SK-N-SH (cell line): Measurements from ENCODE around the gene SNTG2. TPM values are rescaled to one million over a fixed set of nuclear protein-coding genes. Genes with fewer than 3 reads are reported as not detected.

Experiments
- CTCF ChIA-PET: fragments of 300-600, 350-600 bp; formaldehyde crosslinking; extraction: SDS; loops from one replicate; lab custom pipeline; 2021; lab: Yijun Ruan, JAX
- POLR2A ChIA-PET: fragments of 350-600 bp; sonication (Branson Sonifier 250); formaldehyde crosslinking; extraction: SDS; loops from one replicate; lab custom pipeline; 2020; ENCODE audit warnings: antibody characterized with exemption, inconsistent platforms; lab: Yijun Ruan, JAX
- DNase-seq: peaks from one replicate; pipeline ENCODE4 v3.0.0; 2012
- H2AFZ ChIP-seq: fragments of 200-600 bp; sonication (generic); 2 replicates; pipeline ENCODE4 v1.8.1; 2016; ENCODE audit warnings: antibody characterized with exemption, mild to moderate bottlenecking, low read depth
- H3F3A ChIP-seq: fragments of 200-600 bp; sonication (generic); replicated peaks from 2 replicates; pipeline ENCODE3; 2016; ENCODE audit warnings: antibody characterized with exemption, mild to moderate bottlenecking; ENCODE audit not compliant: insufficient read depth
- H3K27ac ChIP-seq, 2 experiments: fragments of 200-500 bp in 1 of 2; fragments of 200-600 bp in 1 of 2; sonication (Bioruptor generic) in 1 of 2; sonication (generic), shearing (Covaris generic) in 1 of 2; 2 replicates each; pipeline versions ENCODE4 v1.5.1 to v1.6.1; 2014 to 2016; ENCODE audit warnings: low read depth in 2 of 2, inconsistent platforms in 1 of 2, low read length in 1 of 2, mild to moderate bottlenecking in 1 of 2, mixed read lengths in 1 of 2
- H3K27me3 ChIP-seq: fragments of 200-600 bp; sonication (generic), shearing (Covaris generic); 2 replicates; pipeline ENCODE4 v1.6.1; 2016; ENCODE audit warnings: mixed run types; ENCODE audit not compliant: insufficient read depth
- H3K36me3 ChIP-seq, 2 experiments: fragments of 200-500 bp in 1 of 2; fragments of 200-600 bp in 1 of 2; sonication (Bioruptor generic) in 1 of 2; sonication (generic) in 1 of 2; replicated peaks in 1 of 2; 2 replicates each; pipeline versions ENCODE3 to v1.5.1; 2014 to 2016; ENCODE audit warnings: low read length in 1 of 2, mild to moderate bottlenecking in 1 of 2; ENCODE audit not compliant: insufficient read depth in 2 of 2, control insufficient read depth in 1 of 2
- H3K4me1 ChIP-seq, 2 experiments: fragments of 200-500 bp in 1 of 2; fragments of 200-600 bp in 1 of 2; sonication (Bioruptor generic) in 1 of 2; sonication (generic), shearing (Covaris generic) in 1 of 2; 2 replicates each; pipeline versions ENCODE4 v1.5.1 to v1.6.1; 2014 to 2016; ENCODE audit warnings: low read depth in 1 of 2, low read length in 1 of 2, mixed run types in 1 of 2; ENCODE audit not compliant: insufficient read depth in 2 of 2, control insufficient read depth in 1 of 2
- H3K4me2 ChIP-seq: fragments of 200-600 bp; sonication (generic), shearing (Covaris generic); 2 replicates; pipeline ENCODE4 v1.6.1; 2017; ENCODE audit warnings: mixed run types
- H3K4me3 ChIP-seq, 2 experiments: fragments of 200-500 bp in 1 of 2; fragments of 200-600 bp in 1 of 2; sonication (Bioruptor generic) in 1 of 2; sonication (generic), shearing (Covaris generic) in 1 of 2; 2 replicates each; pipeline versions ENCODE4 v1.5.1 to v1.8.1; 2014 to 2016; ENCODE audit warnings: low read depth in 2 of 2, inconsistent platforms in 1 of 2, low read length in 1 of 2, mild to moderate bottlenecking in 1 of 2, mixed read lengths in 1 of 2, moderate library complexity in 1 of 2
- H3K79me2 ChIP-seq: fragments of 200-600 bp; sonication (generic); 2 replicates; pipeline ENCODE4 v1.8.1; 2017; ENCODE audit warnings: mild to moderate bottlenecking; ENCODE audit not compliant: insufficient read depth
- H3K9ac ChIP-seq: fragments of 200-600 bp; sonication (generic); 2 replicates; pipeline ENCODE4 v1.6.1; 2017; ENCODE audit warnings: mixed run types
- H3K9me2 ChIP-seq: fragments of 200-600 bp; sonication (generic); 2 replicates; pipeline ENCODE4 v1.6.1; 2017; ENCODE audit warnings: mixed run types
- H3K9me3 ChIP-seq: fragments of 200-600 bp; sonication (generic); 2 replicates; pipeline ENCODE4 v1.6.1; 2017; ENCODE audit warnings: mixed run types, mild to moderate bottlenecking, moderate library complexity
- H4K20me1 ChIP-seq: fragments of 200-600 bp; sonication (generic); 2 replicates; pipeline ENCODE4 v1.6.1; 2017; ENCODE audit warnings: mild to moderate bottlenecking, mixed run types; ENCODE audit not compliant: insufficient read depth
- CHD2 ChIP-seq: fragments of 150-350 bp; IDR thresholded peaks from 2 replicates; pipeline ENCODE4 v1.6.1; 2018; ENCODE audit warnings: low read length; ENCODE audit not compliant: partially characterized antibody
- EP300 ChIP-seq, 2 experiments: IDR thresholded peaks; 2 replicates each; pipeline versions ENCODE4 v1.4.0 to v1.6.1; 2012; ENCODE audit warnings: borderline replicate concordance in 1 of 2, low read depth in 1 of 2, low read length in 1 of 2
- FOXM1 ChIP-seq: IDR thresholded peaks from 2 replicates; pipeline ENCODE4 v1.4.0; 2012; ENCODE audit warnings: low read depth, mild to moderate bottlenecking
- GATA2 ChIP-seq: sonication (generic); formaldehyde crosslinking; IDR thresholded peaks from 2 replicates; pipeline ENCODE4 v1.5.0; 2020; ENCODE audit warnings: mild to moderate bottlenecking, missing genetic modification reagents
- POLR2AphosphoS5 ChIP-seq: IDR thresholded peaks from 2 replicates; pipeline ENCODE4 v1.6.1; 2012; ENCODE audit warnings: low read depth, low read length
- REST ChIP-seq: IDR thresholded peaks from 2 replicates; pipeline ENCODE4 v1.6.1; 2012; ENCODE audit warnings: mild to moderate bottlenecking, low read depth, low read length, moderate library complexity
- WGBS: methylation state at CpG from one replicate; pipeline ENCODE4 v1.1.6; 2017; ENCODE audit warnings: low lambda C conversion rate; 5-methylcytosine and 5-hydroxymethylcytosine counted together
- polyA plus RNA-seq, 3 experiments: library from polyadenylated mRNA; depleted of rRNA; stranded (reverse); fragments of >200 nt; gene quantifications; 2 replicates each; pipeline ENCODE4 v1.2.3, GENCODE V29; 2012

Gene SNTG2
- polyA plus RNA-seq, 1 of the 3 experiments (the other 2 are of a cell fraction) = not detected

- Histone ChIP-seq H4K20me1 (no peaks in the 10 kb centered on the region), H3K9me2 (no peaks in the 10 kb centered on the region), H3K9ac (no peak overlapping the region), H3K9me3 (no peaks in the 10 kb centered on the region), H2AFZ (no peak overlapping the region), H3K27me3 (no peaks in the 10 kb centered on the region), H3K79me2 (no peaks in the 10 kb centered on the region), H3K4me1 (peaks cover 0 to 10% of the 10 kb centered on the region in 2 experiments; a peak in 2 of 4 replicates), H3F3A (no peaks in the 10 kb centered on the region), H3K4me3 (no peak overlapping the region), H3K36me3 (no peaks in the 10 kb centered on the region), H3K27ac (no peak overlapping the region), H3K4me2 (no peak overlapping the region)
- TF ChIP-seq FOXM1 = no peak
- TF ChIP-seq GATA2 (CRISPR knock-in tag) = no peak
- no peak for TF ChIP-seq CHD2
- TF ChIP-seq POLR2AphosphoS5 = no peak
- TF ChIP-seq REST = no peak
- 22% methylated on average over 4 of the region's 4 CpGs for WGBS
- no peak for DNase-seq
- ChIA-PET POLR2A (interaction anchor here (0.6 kb wide), 1 partner anchor 11 kb away, joined by 3 read pairs; no protein-coding TSS in a partner anchor), CTCF (no interaction called here)
Observed at GRCh38 chr2:975095-975494, 24.4 kb downstream of the SNTG2 start.

DNA sequence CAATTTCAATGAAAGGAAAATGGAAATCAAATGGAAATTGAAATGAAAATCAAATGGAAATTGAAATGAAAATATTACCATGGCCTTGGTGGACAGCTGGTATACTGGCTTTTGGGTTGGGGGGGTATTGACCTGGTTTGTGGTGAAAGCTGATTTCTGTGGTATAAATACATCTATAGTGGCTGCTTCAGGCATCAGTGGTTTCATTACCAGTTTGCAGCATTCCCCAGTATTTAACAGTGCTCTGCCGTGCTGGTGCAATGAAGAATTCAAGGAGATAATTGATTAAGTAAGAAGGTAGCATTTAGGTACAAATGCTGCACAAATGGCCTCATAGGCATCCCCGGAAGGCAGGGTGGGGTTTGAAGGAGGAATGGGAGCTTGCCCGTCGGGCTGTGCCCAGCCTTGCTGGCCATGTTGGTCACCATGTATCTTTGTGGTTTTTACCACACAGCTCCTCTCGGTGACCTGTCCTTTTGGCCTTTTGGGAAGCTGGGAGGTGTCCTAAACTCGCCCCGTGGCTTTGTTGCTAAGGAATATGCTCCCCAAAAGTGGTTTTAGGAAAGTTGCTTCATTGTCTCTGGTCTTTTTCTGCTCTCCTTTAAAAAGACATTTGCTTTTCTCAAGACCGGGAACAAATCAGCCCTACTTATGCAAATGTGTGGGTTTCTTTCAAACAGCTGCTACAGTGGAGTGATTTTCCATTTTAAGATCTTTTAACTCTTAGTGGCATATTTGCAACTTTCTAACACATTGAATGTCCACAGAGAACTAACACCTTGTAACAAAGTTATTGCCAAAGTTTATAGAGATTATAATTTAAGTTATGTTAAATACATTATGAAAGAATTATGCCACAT is 28.6 kb downstream of the SNTG2 start:
- H3K4me2 ChIP-seq = no peak overlapping the region
- ChIA-PET POLR2A (no interaction called here), CTCF (no interaction called here)
- no peaks in the 10 kb centered on the region for H3K36me3 ChIP-seq
- no peak for DNase-seq
- H3K9me3 ChIP-seq = no peaks in the 10 kb centered on the region
- no peaks in the 10 kb centered on the region for H3K79me2 ChIP-seq
- peaks cover 0 to 7% of the 10 kb centered on the region in 2 experiments; a peak in 2 of 4 replicates for H3K4me1 ChIP-seq
- WGBS = 12% methylated on average over 8 of the region's 8 CpGs
- no peak overlapping the region for H3K27ac ChIP-seq
- H3K9me2 ChIP-seq = no peaks in the 10 kb centered on the region
- no peak overlapping the region for H2AFZ ChIP-seq
- no peak overlapping the region for H3K4me3 ChIP-seq
- no peak overlapping the region for H3K9ac ChIP-seq
- H3K27me3 ChIP-seq = no peaks in the 10 kb centered on the region
- no peaks in the 10 kb centered on the region for H4K20me1 ChIP-seq
- no peaks in the 10 kb centered on the region for H3F3A ChIP-seq
- no peak for TF ChIP-seq EP300 (IDR thresholded peaks at IDR 0.05; ENCODE audit: borderline replicate concordance in 1 of 2, low read depth in 1 of 2, low read length in 1 of 2)
